GM12865 (cell line): ENCODE data around the gene FCHSD2.

Experiments
- DNase-seq: peaks from one replicate; pipeline ENCODE4 v3.0.0; 2010; ENCODE audit warnings: low read depth
- H3K4me3 ChIP-seq: 2 replicates; pipeline ENCODE4 v1.5.1; 2011; ENCODE audit warnings: mild to moderate bottlenecking, low read depth, low read length, control low read depth
- CTCF ChIP-seq: IDR thresholded peaks from 2 replicates; pipeline ENCODE4 v1.5.1; 2011; ENCODE audit warnings: low read length, control low read depth, low read depth, inconsistent platforms; ENCODE audit not compliant: insufficient read depth; ENCODE audit errors: missing control alignments

FCHSD2 gene

GRCh38 chr11:72962717-72963116 lies 179.4 kb downstream of the FCHSD2 start:
- no peak overlapping the region for H3K4me3 ChIP-seq
- no peak for TF ChIP-seq CTCF
- DNase-seq: no peak

GRCh38 chr11:72962084-72962483 lies 180.0 kb downstream of the FCHSD2 start:
- H3K4me3 ChIP-seq: no peak overlapping the region

GRCh38 chr11:72959998-72960731 lies 182.0 kb downstream of the FCHSD2 start:
- TF ChIP-seq CTCF: no peak
- DNase-seq: no peak

More at GRCh38 chr11:72962084-72962483, 180.0 kb downstream of the FCHSD2 start:
- no peak for TF ChIP-seq CTCF
- DNase-seq: no peak

GRCh38 chr11:72958791-72959190 lies 183.3 kb downstream of the FCHSD2 start:
- TF ChIP-seq CTCF: no peak
- no peak overlapping the region for H3K4me3 ChIP-seq
- DNase-seq: no peak

More at GRCh38 chr11:72959998-72960731, 182.0 kb downstream of the FCHSD2 start:
- no peak overlapping the region for H3K4me3 ChIP-seq

GRCh38 chr11:72955466-72955865 lies 186.7 kb downstream of the FCHSD2 start:
- TF ChIP-seq CTCF: no peak
- DNase-seq: no peak
- no peak overlapping the region for H3K4me3 ChIP-seq

- peak; percentile 69 for DNase-seq
- H3K4me3 ChIP-seq: no peak overlapping the region
- TF ChIP-seq CTCF: no peak
Measured at GRCh38 chr11:72954860-72955259, 187.3 kb downstream of the FCHSD2 start.

GRCh38 chr11:72953637-72954036 lies 188.5 kb downstream of the FCHSD2 start:
- TF ChIP-seq CTCF: no peak
- H3K4me3 ChIP-seq: no peak overlapping the region
- DNase-seq: no peak
